Activated T-cell treated with anti-CD3 and anti-CD28 coated beads, Interleukin-2, amount 50 U/mL, for 72 hours (primary cell): ENCODE measurements around the gene OSBP2. TPM values are rescaled to one million over a fixed set of nuclear protein-coding genes. Genes with fewer than 3 reads are reported as not detected.

ENCODE experiments used
- ATAC-seq, 2 donors: fragments of 150-1000 bp; cut with Tn5 transposase; replicated peaks in 1 of 2; 2 replicates each; pipeline ENCODE4 v1.10.0; 2021; ENCODE audit warnings: moderate library complexity in 2 of 2, mild to moderate bottlenecking in 1 of 2
- DNase-seq, 2 donors: peaks; one replicate each; pipeline ENCODE4 v3.0.0; 2021 to 2022; ENCODE audit warnings: mixed read lengths in 1 of 2
- H3K27ac Mint-ChIP-seq: one replicate; pipeline ENCODE4 v1.8.0; 2022; ENCODE audit warnings: mild to moderate bottlenecking, moderate library complexity, mixed read lengths
- H3K27me3 Mint-ChIP-seq: one replicate; pipeline ENCODE4 v1.8.0; 2022; ENCODE audit warnings: low read depth, mixed read lengths
- H3K36me3 Mint-ChIP-seq, 2 donors: one replicate each; pipeline ENCODE4 v1.8.0; 2022; ENCODE audit warnings: mixed read lengths in 2 of 2, mild to moderate bottlenecking in 1 of 2; ENCODE audit not compliant: insufficient read depth in 2 of 2
- H3K4me1 Mint-ChIP-seq: one replicate; pipeline ENCODE4 v1.8.0; 2022; ENCODE audit warnings: low read depth, mixed read lengths
- H3K4me3 Mint-ChIP-seq, 2 donors: one replicate each; pipeline ENCODE4 v1.8.0; 2022; ENCODE audit warnings: mild to moderate bottlenecking in 2 of 2, mixed read lengths in 2 of 2, moderate library complexity in 2 of 2
- H3K9me3 Mint-ChIP-seq, 2 donors: one replicate each; pipeline ENCODE4 v1.8.0; 2022; ENCODE audit warnings: mixed read lengths in 2 of 2
- total RNA-seq, 2 donors: library from RNA; stranded (reverse); gene quantifications; one replicate each; pipeline ENCODE4 v1.2.3, GENCODE V29; 2022

Gene OSBP2
- total RNA-seq, 2 donors from 2014 or later = 7.2 to 11.9 TPM

DNA sequence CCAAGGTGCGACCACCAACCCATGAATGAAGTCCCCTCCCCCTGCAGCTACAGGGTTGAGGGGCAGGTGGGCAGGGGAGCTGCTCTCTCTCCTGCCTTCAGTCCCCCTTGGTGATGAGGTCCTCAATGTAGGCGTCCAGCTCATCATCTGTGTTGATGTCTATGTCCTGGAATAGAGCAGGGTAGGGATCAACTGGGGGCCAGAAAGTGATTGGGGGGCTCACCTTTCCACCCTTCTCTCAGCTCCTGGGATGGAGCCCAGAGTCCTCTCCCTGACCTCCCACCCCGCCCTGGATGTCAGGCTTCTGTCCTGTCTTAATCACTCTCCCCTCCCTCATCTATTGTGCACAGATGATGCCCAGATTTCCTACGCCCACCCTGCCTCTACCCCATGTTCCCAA lies 232.0 kb downstream of the OSBP2 start:
- DNase-seq = no peak
- peak overlapping the region; percentile 4 for H3K27ac Mint-ChIP-seq
- no peak for ATAC-seq
- no peaks in the 10 kb centered on the region for H3K9me3 Mint-ChIP-seq
- peaks cover 12% of the 10 kb centered on the region for H3K4me1 Mint-ChIP-seq
- H3K36me3 Mint-ChIP-seq = peaks cover 0 to 8% of the 10 kb centered on the region in 2 donors
- no peak overlapping the region for H3K4me3 Mint-ChIP-seq
- no peaks in the 10 kb centered on the region for H3K27me3 Mint-ChIP-seq

DNA sequence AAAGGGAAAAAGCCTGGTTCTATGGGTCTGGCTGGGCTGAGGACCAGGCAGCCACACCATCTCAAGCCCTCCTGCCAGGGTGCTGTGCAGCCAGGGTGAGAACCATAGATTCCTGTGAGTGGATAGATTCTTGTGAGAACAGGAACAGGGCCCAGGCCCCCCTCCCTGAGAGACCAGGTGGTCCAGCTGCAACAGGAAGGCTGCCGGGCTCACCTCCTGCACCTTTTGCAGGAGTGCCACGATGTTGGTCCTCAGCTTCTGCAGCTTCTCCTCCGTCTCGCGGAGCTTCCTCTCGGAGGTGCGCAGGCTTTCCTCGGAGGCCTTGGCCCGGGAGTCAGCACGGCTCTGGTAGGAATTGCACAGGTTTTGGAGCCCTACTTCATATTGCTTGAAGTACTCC lies 233.1 kb downstream of the OSBP2 start:
- Mint-ChIP-seq H3K27me3 (no peaks in the 10 kb centered on the region), H3K4me1 (peaks cover 4% of the 10 kb centered on the region), H3K4me3 (no peak overlapping the region), H3K9me3 (no peaks in the 10 kb centered on the region), H3K27ac (no peak overlapping the region), H3K36me3 (peaks cover under 1 to 13% of the 10 kb centered on the region in 2 donors)
- ATAC-seq (no peak), DNase-seq (no peak)

GRCh38 chr22:30928401-30928800 lies 233.7 kb downstream of the OSBP2 start:
- Mint-ChIP-seq H3K4me1 (peaks cover 4% of the 10 kb centered on the region), H3K4me3 (no peak overlapping the region), H3K36me3 (peaks cover 1 to 15% of the 10 kb centered on the region in 2 donors), H3K9me3 (no peaks in the 10 kb centered on the region), H3K27ac (no peak overlapping the region), H3K27me3 (no peaks in the 10 kb centered on the region)
- ATAC-seq = no peak
- DNase-seq = no peak

GRCh38 chr22:30930228-30930627 lies 235.6 kb downstream of the OSBP2 start:
- no peaks in the 10 kb centered on the region for H3K27me3 Mint-ChIP-seq
- no peaks in the 10 kb centered on the region for H3K9me3 Mint-ChIP-seq
- peaks cover 4 to 20% of the 10 kb centered on the region in 2 donors for H3K36me3 Mint-ChIP-seq
- peaks cover 4% of the 10 kb centered on the region for H3K4me1 Mint-ChIP-seq
- no peak overlapping the region for H3K4me3 Mint-ChIP-seq
- ATAC-seq (no peak), DNase-seq (no peak)
- peak overlapping the region; percentile 20 for H3K27ac Mint-ChIP-seq

DNA sequence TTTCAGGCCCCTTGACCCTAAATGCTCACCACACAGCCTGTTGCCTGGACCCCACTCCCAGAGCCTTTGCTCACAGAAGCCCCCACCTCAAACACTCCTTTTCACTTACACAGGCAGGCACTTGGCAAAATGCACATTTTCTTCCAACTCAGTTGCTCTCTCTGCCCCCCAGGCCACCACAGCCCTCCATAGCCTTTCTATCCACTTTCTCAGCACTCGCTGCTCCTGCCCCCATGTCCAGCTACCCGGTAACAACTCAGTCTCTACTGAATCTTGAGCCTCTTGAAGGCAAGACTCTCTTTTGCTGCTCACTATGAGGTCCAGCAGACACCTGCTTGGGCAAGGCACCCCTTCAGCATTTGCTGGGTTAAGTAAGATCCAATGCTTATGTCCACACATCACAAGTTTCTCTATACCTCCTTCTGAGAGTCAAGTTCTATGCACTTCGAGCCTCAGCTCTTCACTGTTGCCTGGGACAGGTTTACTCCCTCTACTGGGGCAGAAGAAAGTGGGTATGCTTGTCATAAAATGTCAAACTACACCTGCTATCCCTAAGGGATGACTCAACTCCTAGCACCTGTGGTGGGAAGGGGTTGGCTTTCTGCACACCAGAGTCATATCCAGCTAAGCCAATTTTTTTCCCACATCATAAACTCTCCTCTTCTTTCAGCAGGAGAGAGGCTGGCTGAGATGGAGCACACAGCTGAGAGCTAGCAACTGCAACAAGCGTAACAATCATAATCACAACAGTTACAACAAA lies 237.0 kb downstream of the OSBP2 start:
- no peak for DNase-seq
- Mint-ChIP-seq H3K4me1 (peaks cover 8% of the 10 kb centered on the region), H3K4me3 (no peak overlapping the region), H3K27me3 (no peaks in the 10 kb centered on the region), H3K27ac (peak overlapping the region; percentile 29), H3K36me3 (peaks cover 4 to 24% of the 10 kb centered on the region in 2 donors), H3K9me3 (no peaks in the 10 kb centered on the region)
- ATAC-seq = no peak

GRCh38 chr22:30932661-30933060 lies 238.0 kb downstream of the OSBP2 start:
- DNase-seq (no peak), ATAC-seq (no peak)
- no peaks in the 10 kb centered on the region for H3K9me3 Mint-ChIP-seq
- no peak overlapping the region for H3K27ac Mint-ChIP-seq
- no peak overlapping the region for H3K4me3 Mint-ChIP-seq
- H3K4me1 Mint-ChIP-seq = peaks cover 11% of the 10 kb centered on the region
- H3K36me3 Mint-ChIP-seq = peaks cover 4 to 26% of the 10 kb centered on the region in 2 donors
- H3K27me3 Mint-ChIP-seq = no peaks in the 10 kb centered on the region

DNA sequence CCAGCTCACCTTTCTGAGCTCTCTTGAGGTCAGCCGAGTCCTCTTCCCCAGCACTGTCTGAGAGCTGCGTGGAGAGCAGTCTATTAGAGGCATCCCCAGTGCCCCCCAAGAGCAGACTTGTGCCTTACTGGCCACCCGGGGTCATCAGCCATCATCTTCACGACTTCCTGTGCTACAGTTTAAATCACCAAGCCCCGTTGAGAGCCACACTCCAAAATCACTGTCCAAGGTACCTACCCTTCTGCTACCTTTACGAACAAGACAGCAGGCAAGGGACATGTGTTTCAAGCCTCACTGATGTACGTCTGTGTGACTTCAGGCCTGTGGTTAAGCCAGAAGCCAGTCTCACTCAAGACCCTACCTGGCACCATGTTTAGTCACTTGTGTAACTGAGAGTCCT lies 238.8 kb downstream of the OSBP2 start:
- Mint-ChIP-seq H3K9me3 (no peaks in the 10 kb centered on the region), H3K36me3 (peaks cover 4 to 29% of the 10 kb centered on the region in 2 donors), H3K4me1 (peaks cover 11% of the 10 kb centered on the region), H3K4me3 (no peak overlapping the region), H3K27me3 (no peaks in the 10 kb centered on the region), H3K27ac (no peak overlapping the region)
- ATAC-seq (no peak), DNase-seq (no peak)

GRCh38 chr22:30934053-30934452 lies 239.4 kb downstream of the OSBP2 start:
- Mint-ChIP-seq H3K27ac (peak overlapping the region; percentile 52), H3K36me3 (peaks cover 4 to 33% of the 10 kb centered on the region in 2 donors), H3K4me3 (no peak overlapping the region), H3K27me3 (no peaks in the 10 kb centered on the region), H3K9me3 (no peaks in the 10 kb centered on the region), H3K4me1 (peaks cover 11% of the 10 kb centered on the region)
- ATAC-seq (no peak), DNase-seq (no peak)

DNA sequence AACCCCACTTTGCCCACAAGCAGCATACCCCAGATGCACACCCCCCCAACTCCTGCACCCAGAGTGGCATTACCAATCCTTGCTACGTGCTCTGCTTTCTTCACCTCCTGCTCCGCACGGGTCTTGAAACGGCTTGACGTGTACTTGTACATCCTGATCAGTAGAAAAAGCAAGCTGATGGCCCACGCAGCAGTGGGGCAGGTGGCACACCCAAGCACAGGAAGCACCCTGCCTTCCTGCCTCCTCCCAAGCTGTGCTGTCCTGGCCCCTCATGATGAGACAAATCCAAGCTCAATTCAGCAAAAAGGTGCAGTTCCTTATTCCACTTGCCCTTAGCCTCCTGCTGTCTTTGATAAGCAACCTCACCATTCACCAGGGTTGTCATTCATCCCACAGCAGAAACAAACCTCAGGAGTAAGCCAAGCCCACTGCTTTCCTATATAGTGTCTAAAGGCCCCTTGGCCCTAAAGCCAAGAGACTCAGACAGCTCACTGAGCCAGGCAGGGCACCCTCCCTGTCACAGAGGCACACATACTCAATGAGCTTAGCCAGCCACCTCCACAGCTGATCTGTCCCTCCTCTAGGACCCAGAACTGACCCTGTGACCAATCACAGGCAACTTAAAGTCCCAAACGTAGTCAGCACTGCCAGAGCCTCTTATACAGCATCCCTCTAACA lies 246.2 kb downstream of the OSBP2 start:
- Mint-ChIP-seq H3K4me1 (peaks cover 57% of the 10 kb centered on the region), H3K4me3 (peak overlapping the region; percentile 56 to 79), H3K36me3 (peaks cover 9 to 39% of the 10 kb centered on the region in 2 donors), H3K27ac (peak overlapping the region; percentile 67), H3K27me3 (no peaks in the 10 kb centered on the region), H3K9me3 (no peaks in the 10 kb centered on the region)
- DNase-seq = peak; percentile 24 to 44
- ATAC-seq = peak; percentile 53 to 78

DNA sequence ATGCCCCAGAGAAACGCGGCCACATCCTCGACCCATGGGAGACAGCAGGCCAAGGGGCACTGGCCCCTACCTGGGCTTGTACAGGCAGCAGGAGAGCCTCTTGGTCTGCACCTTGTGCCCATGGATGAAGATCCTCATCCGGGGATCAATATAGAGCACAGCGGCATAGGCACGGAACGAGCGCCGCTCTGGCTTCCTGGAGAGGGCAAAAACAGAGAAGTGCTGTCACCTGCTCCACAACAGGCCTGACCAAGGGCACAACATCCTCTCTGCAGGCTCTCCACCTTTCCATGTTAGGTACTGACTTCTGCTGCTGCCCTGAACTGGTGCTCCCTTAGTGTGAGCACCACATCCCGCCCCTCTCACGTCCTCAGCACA lies 246.7 kb downstream of the OSBP2 start:
- Mint-ChIP-seq H3K27ac (peak overlapping the region; percentile 67), H3K9me3 (no peaks in the 10 kb centered on the region), H3K4me1 (peaks cover 60% of the 10 kb centered on the region), H3K27me3 (no peaks in the 10 kb centered on the region), H3K36me3 (peaks cover 9 to 42% of the 10 kb centered on the region in 2 donors), H3K4me3 (peak overlapping the region; percentile 56 to 79)
- ATAC-seq (peak; percentile 30 to 35), DNase-seq (no peak)

DNA sequence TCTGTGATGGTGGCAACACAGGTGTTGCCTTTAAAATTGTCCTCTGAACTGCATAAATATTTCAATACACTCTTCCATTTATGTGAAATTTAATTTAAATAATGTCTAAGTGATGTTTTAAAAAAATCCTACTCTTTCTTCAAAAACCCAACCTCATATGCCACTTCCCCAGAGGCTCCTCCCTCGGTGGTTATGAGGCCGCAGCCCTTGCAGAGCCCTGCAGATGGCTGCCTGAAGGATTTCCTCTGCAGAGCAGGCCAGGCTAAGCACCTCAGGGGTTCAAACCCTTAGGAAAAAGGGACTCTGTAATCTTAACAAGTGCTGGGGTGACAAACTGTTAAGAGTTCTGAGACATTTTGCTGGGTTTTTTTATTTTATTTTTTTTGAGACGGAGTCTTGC lies 248.7 kb downstream of the OSBP2 start:
- H3K4me3 Mint-ChIP-seq = no peak overlapping the region
- peak; percentile 22 to 39 for DNase-seq

GRCh38 chr22:30944986-30945385 lies 250.3 kb downstream of the OSBP2 start:
- Mint-ChIP-seq H3K27me3 (no peaks in the 10 kb centered on the region), H3K9me3 (no peaks in the 10 kb centered on the region), H3K36me3 (peaks cover 10 to 38% of the 10 kb centered on the region in 2 donors), H3K4me1 (peaks cover 53% of the 10 kb centered on the region), H3K27ac (no peak overlapping the region), H3K4me3 (no peak overlapping the region)
- DNase-seq = no peak
- no peak for ATAC-seq

More for the DNA sequence above, 248.7 kb downstream of the OSBP2 start:
- Mint-ChIP-seq H3K27ac (peak overlapping the region; percentile 11), H3K27me3 (no peaks in the 10 kb centered on the region), H3K4me1 (peaks cover 54% of the 10 kb centered on the region), H3K9me3 (no peaks in the 10 kb centered on the region), H3K36me3 (peaks cover 9 to 42% of the 10 kb centered on the region in 2 donors)
- peak; percentile 39 to 43 for ATAC-seq

DNA sequence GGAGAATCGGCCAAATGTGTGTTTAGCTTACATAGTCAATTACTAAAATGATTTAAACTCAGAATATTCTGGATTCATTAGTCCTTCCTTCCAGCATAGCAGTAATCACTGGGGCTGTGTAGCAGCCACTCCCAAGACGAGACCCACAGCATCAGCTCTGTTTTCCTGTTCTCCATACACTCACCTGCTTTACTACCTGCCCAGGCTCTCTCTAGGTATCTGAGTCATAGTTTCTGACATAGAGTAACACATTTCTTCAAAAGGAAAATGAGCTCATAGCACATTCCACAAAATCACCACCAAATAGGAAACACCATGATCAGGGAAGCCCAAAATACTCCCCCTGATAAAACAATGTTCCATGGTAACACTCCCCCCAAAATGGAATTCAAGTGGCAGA lies 251.0 kb downstream of the OSBP2 start:
- no peaks in the 10 kb centered on the region for H3K9me3 Mint-ChIP-seq
- DNase-seq (no peak), ATAC-seq (no peak)
- peaks cover 12 to 42% of the 10 kb centered on the region in 2 donors for H3K36me3 Mint-ChIP-seq
- no peak overlapping the region for H3K4me3 Mint-ChIP-seq
- H3K27ac Mint-ChIP-seq = peak overlapping the region; percentile 13
- peaks cover 47% of the 10 kb centered on the region for H3K4me1 Mint-ChIP-seq
- no peaks in the 10 kb centered on the region for H3K27me3 Mint-ChIP-seq
